ENCODE results near the gene ORM2.

DNA sequence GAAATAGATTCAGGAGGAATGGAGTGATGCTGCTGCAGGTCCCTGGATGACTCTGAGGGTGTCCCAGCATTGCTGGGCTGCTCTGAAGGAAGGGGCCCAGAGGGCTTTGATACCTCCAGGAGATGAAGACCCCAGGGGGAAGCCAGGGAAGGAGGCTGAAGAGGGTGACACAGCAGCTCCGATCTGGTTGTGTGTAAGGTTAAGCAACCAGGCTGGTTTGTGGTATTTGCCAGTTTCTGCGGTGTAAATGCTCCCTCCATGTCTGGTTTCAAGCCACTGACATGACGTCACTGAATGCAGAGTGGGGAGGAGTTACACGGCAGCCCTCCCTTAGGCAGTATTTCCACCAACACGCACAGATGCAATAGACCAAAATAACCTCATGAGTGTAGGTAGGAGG, 46.7 kb upstream of the ORM2 start:
- TF ChIP-seq, protein P1, sequence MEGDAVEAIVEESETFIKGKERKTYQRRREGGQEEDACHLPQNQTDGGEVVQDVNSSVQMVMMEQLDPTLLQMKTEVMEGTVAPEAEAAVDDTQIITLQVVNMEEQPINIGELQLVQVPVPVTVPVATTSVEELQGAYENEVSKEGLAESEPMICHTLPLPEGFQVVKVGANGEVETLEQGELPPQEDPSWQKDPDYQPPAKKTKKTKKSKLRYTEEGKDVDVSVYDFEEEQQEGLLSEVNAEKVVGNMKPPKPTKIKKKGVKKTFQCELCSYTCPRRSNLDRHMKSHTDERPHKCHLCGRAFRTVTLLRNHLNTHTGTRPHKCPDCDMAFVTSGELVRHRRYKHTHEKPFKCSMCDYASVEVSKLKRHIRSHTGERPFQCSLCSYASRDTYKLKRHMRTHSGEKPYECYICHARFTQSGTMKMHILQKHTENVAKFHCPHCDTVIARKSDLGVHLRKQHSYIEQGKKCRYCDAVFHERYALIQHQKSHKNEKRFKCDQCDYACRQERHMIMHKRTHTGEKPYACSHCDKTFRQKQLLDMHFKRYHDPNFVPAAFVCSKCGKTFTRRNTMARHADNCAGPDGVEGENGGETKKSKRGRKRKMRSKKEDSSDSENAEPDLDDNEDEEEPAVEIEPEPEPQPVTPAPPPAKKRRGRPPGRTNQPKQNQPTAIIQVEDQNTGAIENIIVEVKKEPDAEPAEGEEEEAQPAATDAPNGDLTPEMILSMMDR (conservative IDR thresholded peaks at IDR 0.05; ENCODE audit: low read length), result no peak
- no peak for TF ChIP-seq EZH2phosphoT487 (IDR thresholded peaks at IDR 0.05; ENCODE audit: borderline replicate concordance)

Data from Loucy (cell line).